Hepatocyte (in vitro differentiated cells): ENCODE results near the gene MAOB. TPM values are rescaled to one million over a fixed set of nuclear protein-coding genes. Genes with fewer than 3 reads are reported as not detected.

Experiments
- DNase-seq: peaks from one replicate; pipeline ENCODE4 v3.0.0-alpha.2; 2016; ENCODE audit warnings: low spot score
- H2AFZ ChIP-seq: fragments of 200-600 bp; sonication (generic); 2 replicates; pipeline ENCODE4 v1.6.0; 2016; ENCODE audit warnings: antibody characterized with exemption, mild to moderate bottlenecking
- H3K27ac ChIP-seq: fragments of 200-600 bp; sonication (generic); 2 replicates; pipeline ENCODE4 v1.5.1; 2016; ENCODE audit warnings: mild to moderate bottlenecking
- H3K27me3 ChIP-seq: fragments of 200-600 bp; sonication (generic); 2 replicates; pipeline ENCODE4 v1.6.1; 2016
- H3K36me3 ChIP-seq: fragments of 200-600 bp; sonication (generic); replicated peaks from 2 replicates; pipeline ENCODE4 v1.5.1; 2016; ENCODE audit warnings: low read depth; ENCODE audit not compliant: insufficient read depth
- H3K4me1 ChIP-seq: fragments of 200-600 bp; sonication (generic); 2 replicates; pipeline ENCODE4 v1.5.1; 2016; ENCODE audit warnings: mild to moderate bottlenecking, moderate library complexity; ENCODE audit not compliant: insufficient read depth
- H3K4me2 ChIP-seq: fragments of 200-600 bp; sonication (generic); 2 replicates; pipeline ENCODE4 v1.6.0; 2016
- H3K4me3 ChIP-seq: fragments of 200-600 bp; sonication (generic); 2 replicates; pipeline ENCODE4 v1.5.1; 2016; ENCODE audit warnings: mild to moderate bottlenecking
- H3K79me2 ChIP-seq: fragments of 200-600 bp; sonication (generic); 2 replicates; pipeline ENCODE4 v1.6.0; 2017; ENCODE audit warnings: mild to moderate bottlenecking
- H3K9me2 ChIP-seq: fragments of 200-600 bp; sonication (generic); replicated peaks from 2 replicates; pipeline ENCODE4 v1.6.0; 2017; ENCODE audit warnings: mild to moderate bottlenecking; ENCODE audit not compliant: insufficient read depth
- H3K9me3 ChIP-seq: fragments of 200-600 bp; sonication (generic); 2 replicates; pipeline ENCODE4 v1.5.1; 2016; ENCODE audit warnings: low read depth, mild to moderate bottlenecking
- H4K20me1 ChIP-seq: fragments of 200-600 bp; sonication (generic); 2 replicates; pipeline ENCODE4 v1.6.0; 2016; ENCODE audit warnings: mild to moderate bottlenecking; ENCODE audit not compliant: insufficient read depth, poor library complexity, severe bottlenecking
- EZH2 ChIP-seq: fragments of 200-600 bp; sonication (generic); IDR thresholded peaks from 2 replicates; pipeline ENCODE4 v1.6.1; 2016; ENCODE audit warnings: antibody characterized with exemption, mild to moderate bottlenecking, borderline replicate concordance
- EZH2phosphoT487 ChIP-seq: fragments of 200-600 bp; sonication (generic); IDR thresholded peaks from one replicate; pipeline ENCODE4 v1.6.1; 2018; ENCODE audit warnings: antibody characterized with exemption, mild to moderate bottlenecking, low read depth, moderate library complexity; ENCODE audit not compliant: unreplicated experiment, severe bottlenecking
- WGBS: methylation state at CpG from one replicate; pipeline ENCODE4 v1.1.6; 2016; ENCODE audit warnings: low lambda C conversion rate; ENCODE audit errors: missing lambda C conversion rate; 5-methylcytosine and 5-hydroxymethylcytosine counted together
- polyA plus RNA-seq: library from polyadenylated mRNA; unstranded; fragments of >200 nt; fragmentation: Nextera tagmentation; extraction: Ambion mirVana; gene quantifications from 2 replicates; pipeline ENCODE4 v1.2.1, GENCODE V29; 2016
- total RNA-seq: library from RNA; depleted of rRNA; stranded (reverse); fragments of >200 nt; gene quantifications from 2 replicates; pipeline ENCODE4 v1.2.3, GENCODE V29; 2014
- TF ChIP-seq, protein P1 (sequence below): fragments of 200-600 bp; sonication (generic); IDR thresholded peaks from 2 replicates; pipeline ENCODE4 v1.5.1; 2016; ENCODE audit warnings: antibody characterized with exemption, mild to moderate bottlenecking; ENCODE audit not compliant: poor library complexity

The MAOB gene
- total and polyA plus RNA-seq, 2 experiments from 2014 or later: 47.0 to 80.5 TPM

DNA sequence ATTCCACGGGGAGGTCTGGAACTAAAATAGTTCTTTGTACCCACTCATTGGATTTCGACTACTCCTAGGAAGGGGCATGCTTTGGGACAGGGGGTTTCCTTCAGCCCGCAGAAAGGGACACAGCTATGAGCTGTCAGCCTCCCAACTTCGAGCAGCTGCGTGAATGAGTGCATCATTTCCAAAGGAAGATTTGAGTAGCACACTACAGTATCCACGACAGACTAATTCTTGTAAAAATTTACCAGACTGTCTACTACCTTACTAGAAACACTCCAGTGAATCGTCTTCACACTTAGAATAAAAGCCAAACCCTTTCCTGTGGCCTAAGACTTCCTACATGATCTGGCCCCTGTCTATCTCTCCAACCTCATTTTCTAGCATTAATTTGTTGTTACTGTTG is 124.2 kb downstream of the MAOB start:
- no peak for DNase-seq
- 72% methylated on average over 7 of the region's 7 CpGs for WGBS
- Histone ChIP-seq H3K4me1 (no peaks in the 10 kb centered on the region), H3K27me3 (no peaks in the 10 kb centered on the region), H3K79me2 (no peaks in the 10 kb centered on the region), H3K4me3 (no peak overlapping the region), H4K20me1 (no peaks in the 10 kb centered on the region), H3K36me3 (no peaks in the 10 kb centered on the region), H3K9me3 (no peaks in the 10 kb centered on the region), H3K4me2 (no peak overlapping the region), H3K9me2 (no peaks in the 10 kb centered on the region), H2AFZ (no peak overlapping the region), H3K27ac (no peak overlapping the region)
- TF ChIP-seq EZH2: no peak
- TF ChIP-seq EZH2phosphoT487: no peak
- TF ChIP-seq, protein P1, sequence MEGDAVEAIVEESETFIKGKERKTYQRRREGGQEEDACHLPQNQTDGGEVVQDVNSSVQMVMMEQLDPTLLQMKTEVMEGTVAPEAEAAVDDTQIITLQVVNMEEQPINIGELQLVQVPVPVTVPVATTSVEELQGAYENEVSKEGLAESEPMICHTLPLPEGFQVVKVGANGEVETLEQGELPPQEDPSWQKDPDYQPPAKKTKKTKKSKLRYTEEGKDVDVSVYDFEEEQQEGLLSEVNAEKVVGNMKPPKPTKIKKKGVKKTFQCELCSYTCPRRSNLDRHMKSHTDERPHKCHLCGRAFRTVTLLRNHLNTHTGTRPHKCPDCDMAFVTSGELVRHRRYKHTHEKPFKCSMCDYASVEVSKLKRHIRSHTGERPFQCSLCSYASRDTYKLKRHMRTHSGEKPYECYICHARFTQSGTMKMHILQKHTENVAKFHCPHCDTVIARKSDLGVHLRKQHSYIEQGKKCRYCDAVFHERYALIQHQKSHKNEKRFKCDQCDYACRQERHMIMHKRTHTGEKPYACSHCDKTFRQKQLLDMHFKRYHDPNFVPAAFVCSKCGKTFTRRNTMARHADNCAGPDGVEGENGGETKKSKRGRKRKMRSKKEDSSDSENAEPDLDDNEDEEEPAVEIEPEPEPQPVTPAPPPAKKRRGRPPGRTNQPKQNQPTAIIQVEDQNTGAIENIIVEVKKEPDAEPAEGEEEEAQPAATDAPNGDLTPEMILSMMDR: no peak

DNA sequence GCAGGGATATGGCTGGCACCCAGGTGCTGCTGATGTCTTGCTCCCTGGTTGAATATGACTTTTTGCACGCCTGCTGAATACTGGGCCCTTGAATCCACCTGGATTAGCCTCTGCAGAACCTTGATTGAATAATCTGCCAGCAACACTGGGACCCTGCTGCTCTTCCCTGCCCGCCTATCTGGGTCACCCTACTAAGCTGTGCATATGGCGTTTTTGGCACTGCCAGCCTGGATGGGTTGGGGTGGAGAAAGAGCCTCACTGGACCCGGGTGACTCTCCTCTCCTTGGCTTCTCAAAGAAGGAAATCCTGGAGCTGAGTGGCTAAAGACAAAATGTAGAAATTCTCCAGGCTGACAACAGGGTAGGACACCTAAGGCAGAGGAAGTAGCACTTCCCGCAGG is 126.2 kb downstream of the MAOB start:
- no peak overlapping the region for H3K27ac ChIP-seq
- H4K20me1 ChIP-seq: no peaks in the 10 kb centered on the region
- H3K9me3 ChIP-seq: no peaks in the 10 kb centered on the region
- WGBS: 84% methylated on average over 5 of the region's 5 CpGs
- H3K36me3 ChIP-seq: no peaks in the 10 kb centered on the region
- no peak for DNase-seq
- no peaks in the 10 kb centered on the region for H3K9me2 ChIP-seq
- no peak for TF ChIP-seq EZH2
- TF ChIP-seq, protein P1: no peak
- no peak for TF ChIP-seq EZH2phosphoT487
- no peak overlapping the region for H3K4me2 ChIP-seq
- H3K79me2 ChIP-seq: no peaks in the 10 kb centered on the region
- H3K4me3 ChIP-seq: no peak overlapping the region
- H3K4me1 ChIP-seq: no peaks in the 10 kb centered on the region
- H2AFZ ChIP-seq: no peak overlapping the region
- H3K27me3 ChIP-seq: no peaks in the 10 kb centered on the region

DNA sequence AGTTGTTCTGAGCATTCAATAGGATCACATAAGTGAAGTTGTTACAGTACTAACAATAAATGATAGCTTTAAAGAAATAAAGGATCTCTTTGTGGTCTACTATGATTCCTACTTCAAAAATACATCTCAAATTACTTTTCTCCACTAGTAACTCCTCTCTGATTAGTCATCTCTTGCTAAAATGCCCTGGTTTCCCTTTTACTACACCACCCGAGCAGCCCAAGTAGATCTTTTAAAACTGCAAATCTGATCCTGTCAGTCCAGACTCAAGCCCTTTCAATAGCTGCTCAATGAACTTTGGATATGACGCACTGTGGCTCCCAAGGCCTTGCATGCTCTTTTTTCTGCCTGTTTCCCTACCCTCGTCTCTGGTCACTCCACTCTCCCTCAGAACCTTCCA is 128.6 kb downstream of the MAOB start:
- H3K79me2 ChIP-seq: no peaks in the 10 kb centered on the region
- 77% methylated on average over 3 of the region's 3 CpGs for WGBS
- no peaks in the 10 kb centered on the region for H3K27me3 ChIP-seq
- no peaks in the 10 kb centered on the region for H3K4me1 ChIP-seq
- no peak overlapping the region for H3K4me3 ChIP-seq
- H4K20me1 ChIP-seq: no peaks in the 10 kb centered on the region
- H3K27ac ChIP-seq: no peak overlapping the region
- H3K4me2 ChIP-seq: no peak overlapping the region
- no peaks in the 10 kb centered on the region for H3K9me2 ChIP-seq
- H3K9me3 ChIP-seq: no peaks in the 10 kb centered on the region
- H2AFZ ChIP-seq: no peak overlapping the region
- no peak for DNase-seq
- TF ChIP-seq EZH2phosphoT487: no peak
- TF ChIP-seq, protein P1: no peak
- H3K36me3 ChIP-seq: no peaks in the 10 kb centered on the region

DNA sequence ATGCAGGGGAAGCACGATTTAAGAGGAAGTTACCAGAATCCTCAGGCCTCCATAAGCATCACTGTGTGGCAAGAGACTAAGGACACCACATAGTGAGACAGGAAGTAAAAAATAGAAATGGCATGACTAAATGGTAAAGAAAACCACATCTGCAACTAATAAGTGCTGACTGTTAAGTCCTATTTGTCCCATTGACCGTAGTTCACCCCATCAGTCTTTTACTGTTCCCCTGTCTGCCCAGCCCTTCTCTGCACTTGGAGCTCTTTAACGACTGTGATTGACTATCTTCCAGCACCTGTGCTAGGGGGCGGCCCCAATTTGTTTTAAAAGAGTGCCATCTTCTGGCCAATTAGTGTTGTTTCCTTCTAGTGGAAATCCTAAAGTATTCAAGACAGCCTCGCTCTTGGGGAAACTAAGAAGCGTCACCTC is 132.0 kb downstream of the MAOB start:
- H3K4me1 ChIP-seq: peaks cover 4% of the 10 kb centered on the region
- H3K9me3 ChIP-seq: no peaks in the 10 kb centered on the region
- DNase-seq: peak; percentile 77
- WGBS: 23% methylated on average over 6 of the region's 6 CpGs
- H3K4me2 ChIP-seq: no peak overlapping the region
- no peaks in the 10 kb centered on the region for H3K36me3 ChIP-seq
- no peaks in the 10 kb centered on the region for H4K20me1 ChIP-seq
- no peak overlapping the region for H3K27ac ChIP-seq
- H3K79me2 ChIP-seq: no peaks in the 10 kb centered on the region
- TF ChIP-seq EZH2phosphoT487: no peak
- no peak for TF ChIP-seq EZH2
- TF ChIP-seq, protein P1: peak; percentile 78
- H2AFZ ChIP-seq: no peak overlapping the region
- H3K9me2 ChIP-seq: no peaks in the 10 kb centered on the region
- no peaks in the 10 kb centered on the region for H3K27me3 ChIP-seq
- no peak overlapping the region for H3K4me3 ChIP-seq
